Heart left ventricle (tissue), 13 donors: ENCODE measurements around the gene IFNA8.

ENCODE experiments used
- CTCF ChIP-seq, 12 donors: fragments of 200-600 bp; sonication (generic) in 4 of 12; IDR thresholded peaks; one replicate each; pipeline versions ENCODE4 v1.5.0 to v1.8.0; 2018 to 2022; ENCODE audit warnings: antibody characterized with exemption in 12 of 12, mild to moderate bottlenecking in 5 of 12
- POLR2A ChIP-seq, 2 donors: fragments of 450-650 bp; IDR thresholded peaks; one replicate each; pipeline ENCODE4 v1.6.1; 2017; ENCODE audit warnings: antibody characterized with exemption in 2 of 2, mild to moderate bottlenecking in 2 of 2, moderate library complexity in 2 of 2
- donor health status: ischemic (EF 13 %, LVEDD 7.1; RV severe dilation, severe dysfunction).
- donor health status: DM: no; HTN: yes; CAD: no.
- donor health status: DM: no; HTN: no; CAD: no.
- donor health status: ischemic (EF 25% LVEDD 6.9; RV normal size, moderate dysfunction).
- donor health status: ischemic (EF 25% LVEDD 5.7; RV mildly dilated, moderate dysfunction).
- donor health status: ischemic (EF 35%, LVEDD 5.7; RV mildly dilated, moderate dysfunction).
- donor health status: nonischemic (EF 11% LVEDD 7.7; RV severe dilation, severe dysfunction).
- donor health status: DM: yes; HTN: yes; CAD: no.
- donor health status: PGD.
- donor health status: ischemic (EF 29% LVEDD 5.4; RV normal size, mild dysfunction).
- donor health status: nonischemic (EF 23%, LVEDD 6.1; RV moderate dilation, normal function).

- no peak for TF ChIP-seq POLR2A (IDR thresholded peaks at IDR 0.05)
- TF ChIP-seq CTCF (IDR thresholded peaks at IDR 0.05): no peak
Observed at GRCh38 chr9:21399956-21400355, 9.0 kb upstream of the IFNA8 start.
